Activated T-cell treated with anti-CD3 and anti-CD28 coated beads for 24 hours (primary cell): ENCODE measurements around the gene KCNN1.
"Not testable (repeated sequence)": the region's sequence is repeated elsewhere in the genome, so short reads cannot be mapped to it uniquely, and the experiment has no call there.

ENCODE experiments used
- DNase-seq: peaks from one replicate; pipeline ENCODE4 v3.0.0-alpha.2; 2020; ENCODE audit warnings: low read depth

The KCNN1 gene

GRCh38 chr19:17969096-17969792 is 2.3 kb downstream of the KCNN1 start:
- DNase-seq: no peak

- no peak for DNase-seq
Observed at GRCh38 chr19:17972230-17972629, 5.3 kb downstream of the KCNN1 start.

- DNase-seq: no peak
Observed at GRCh38 chr19:17973759-17974158, 6.9 kb downstream of the KCNN1 start.

GRCh38 chr19:17974551-17974950 is 7.6 kb downstream of the KCNN1 start:
- no peak for DNase-seq

- no peak for DNase-seq
Observed at GRCh38 chr19:17975032-17975431, 8.1 kb downstream of the KCNN1 start.

- no peak for DNase-seq
Observed at GRCh38 chr19:17977021-17977420, 10.1 kb downstream of the KCNN1 start.

GRCh38 chr19:17977488-17977887 is 10.6 kb downstream of the KCNN1 start:
- no peak for DNase-seq

GRCh38 chr19:17981611-17982010 is 14.7 kb downstream of the KCNN1 start:
- no peak for DNase-seq

GRCh38 chr19:17982430-17982829 is 15.5 kb downstream of the KCNN1 start:
- no peak for DNase-seq

- DNase-seq: no peak
Observed at GRCh38 chr19:17985037-17985818, 18.3 kb downstream of the KCNN1 start.

- not testable (repeated sequence) for DNase-seq
Observed at GRCh38 chr19:17986569-17986968, 19.7 kb downstream of the KCNN1 start.

GRCh38 chr19:17988161-17988560 is 21.3 kb downstream of the KCNN1 start:
- no peak for DNase-seq

GRCh38 chr19:17989425-17990094 is 22.7 kb downstream of the KCNN1 start:
- no peak for DNase-seq

- no peak for DNase-seq
Observed at GRCh38 chr19:17993076-17993813, 26.3 kb downstream of the KCNN1 start.

- DNase-seq: peak; percentile 80
Observed at GRCh38 chr19:17996826-17997316, 30.0 kb downstream of the KCNN1 start.

- DNase-seq: no peak
Observed at GRCh38 chr19:17997969-17998826, 31.3 kb downstream of the KCNN1 start.

GRCh38 chr19:17998827-17999150 is 31.9 kb downstream of the KCNN1 start:
- DNase-seq: no peak

- no peak for DNase-seq
Observed at GRCh38 chr19:17999684-18000479, 33.0 kb downstream of the KCNN1 start.

- DNase-seq: no peak
Observed at GRCh38 chr19:18000480-18000914, 33.6 kb downstream of the KCNN1 start.
